Measurements from ENCODE around the gene ALKBH2.
"Not testable (repeated sequence)": the region's sequence is repeated elsewhere in the genome, so short reads cannot be mapped to it uniquely, and the experiment has no call there.

Gene ALKBH2

GRCh38 chr12:109065154-109065852 lies 28.0 kb downstream of the ALKBH2 start:
- DNase-seq, result no peak

- no peak for DNase-seq
Observed at GRCh38 chr12:109064143-109064542, 29.1 kb downstream of the ALKBH2 start.

- DNase-seq, result no peak
Observed at GRCh38 chr12:109058773-109059172, 34.5 kb downstream of the ALKBH2 start.

GRCh38 chr12:109057376-109057775 lies 35.9 kb downstream of the ALKBH2 start:
- no peak for DNase-seq

DNA sequence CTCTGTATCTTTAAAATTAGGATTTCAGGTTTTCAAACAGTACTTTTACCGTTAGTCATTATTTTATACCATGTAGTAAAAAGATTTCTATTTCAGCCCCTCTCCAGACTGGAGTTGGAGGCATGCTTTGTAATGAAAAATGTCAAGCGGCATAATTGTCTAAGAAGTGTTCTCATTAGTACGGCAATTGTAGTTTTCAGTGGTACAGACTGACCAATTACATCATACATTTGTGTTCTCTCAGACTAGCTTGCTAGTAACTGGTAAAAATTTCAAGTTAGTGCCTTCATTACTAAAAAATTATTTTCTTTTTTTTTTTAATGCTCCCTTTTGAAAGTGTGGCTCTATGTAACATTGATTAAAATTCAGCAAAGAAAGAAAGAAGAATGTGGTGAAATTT lies 36.4 kb downstream of the ALKBH2 start:
- DNase-seq, result no peak

DNA sequence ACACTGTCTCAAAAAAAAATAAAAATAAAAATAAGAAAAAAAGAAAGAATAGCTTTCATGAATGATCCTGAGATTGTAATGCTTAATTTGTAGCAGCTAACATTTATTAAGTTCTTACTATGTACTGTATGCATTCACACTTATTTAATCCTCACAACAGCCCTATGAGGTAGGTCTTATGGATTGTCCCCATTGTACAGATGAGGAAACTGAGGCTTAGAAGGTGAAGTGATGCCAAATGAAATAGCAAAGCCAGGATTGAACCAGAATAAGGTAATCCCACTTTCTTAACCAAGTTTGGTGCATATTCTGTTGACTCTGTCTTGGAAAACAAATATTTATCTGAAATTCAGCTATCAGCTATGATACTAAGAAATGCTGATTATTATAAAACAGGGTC lies 38.8 kb downstream of the ALKBH2 start:
- DNase-seq, result no peak

DNA sequence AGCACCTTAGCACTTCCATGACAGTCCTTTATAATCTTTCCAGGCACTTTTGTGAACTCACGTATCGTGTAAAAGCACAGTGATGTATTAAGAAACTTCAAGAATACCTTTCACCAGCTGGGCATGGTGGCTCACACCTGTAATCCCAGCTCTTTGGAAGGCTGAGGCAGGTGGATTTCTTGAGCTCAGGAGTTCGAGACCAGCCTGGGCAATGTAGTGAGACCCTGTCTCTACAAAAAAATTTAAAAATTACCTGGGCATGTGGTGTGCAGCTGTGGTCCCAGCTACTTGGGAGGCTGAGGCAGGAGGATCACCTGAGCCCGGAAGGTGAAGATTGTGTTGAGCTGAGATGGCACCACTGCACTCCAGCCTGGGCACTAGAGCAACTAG lies 39.2 kb downstream of the ALKBH2 start:
- DNase-seq, result not testable (repeated sequence)

GRCh38 chr12:109053382-109054123 lies 39.7 kb downstream of the ALKBH2 start:
- DNase-seq, result peak in 1 of 2 experiments; percentile 9

GRCh38 chr12:109052414-109053323 lies 40.6 kb downstream of the ALKBH2 start, which contains the start of gene USP30:
TSS of gene USP30 (plus strand) at chr12:109052576. CDS start at chr12:109052679, 103 bp downstream.
- peak; percentile 75 to 79 for DNase-seq

GRCh38 chr12:109052097-109052413 lies 41.2 kb downstream of the ALKBH2 start:
- DNase-seq, result no peak

DNA sequence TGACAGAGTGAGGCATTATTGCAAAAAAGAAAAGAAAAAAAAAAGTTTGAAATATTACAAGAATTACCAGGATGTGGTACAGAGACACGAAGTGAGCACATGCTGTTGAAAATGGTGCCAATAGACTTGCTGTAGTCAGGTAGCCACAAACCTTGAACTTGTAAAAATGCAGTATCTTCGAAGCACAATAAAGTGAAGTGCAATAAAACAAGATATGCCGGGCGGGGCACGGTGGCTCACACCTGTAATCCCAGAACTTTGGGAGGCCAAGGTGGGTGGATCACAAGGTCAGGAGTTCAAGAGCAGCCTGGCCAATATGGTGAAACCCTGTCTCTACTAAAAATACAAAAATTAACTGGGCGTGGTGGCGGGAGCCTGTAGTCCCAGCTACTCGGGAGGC lies 43.5 kb downstream of the ALKBH2 start:
- not testable (repeated sequence) for DNase-seq

DNA sequence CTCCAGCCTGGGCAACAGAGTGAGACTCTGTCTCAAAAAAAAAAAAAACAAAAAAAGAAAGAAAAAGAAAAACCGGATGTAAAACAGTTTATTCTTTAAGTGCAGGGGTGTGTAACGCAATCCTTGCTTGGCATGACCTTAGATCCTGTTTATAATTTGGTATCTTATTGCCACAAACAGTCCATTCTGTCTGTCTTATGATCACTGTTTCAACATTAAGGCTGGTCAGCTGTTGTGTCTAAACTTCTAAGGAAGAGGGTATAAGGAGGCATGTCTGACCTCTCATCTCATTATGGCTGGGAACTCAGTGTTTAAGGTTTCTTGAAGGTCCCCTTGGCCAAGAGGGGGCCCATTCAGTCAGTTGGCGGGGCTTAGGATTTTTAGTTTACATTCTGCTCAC lies 44.6 kb downstream of the ALKBH2 start:
- not testable (repeated sequence) for DNase-seq

DNA sequence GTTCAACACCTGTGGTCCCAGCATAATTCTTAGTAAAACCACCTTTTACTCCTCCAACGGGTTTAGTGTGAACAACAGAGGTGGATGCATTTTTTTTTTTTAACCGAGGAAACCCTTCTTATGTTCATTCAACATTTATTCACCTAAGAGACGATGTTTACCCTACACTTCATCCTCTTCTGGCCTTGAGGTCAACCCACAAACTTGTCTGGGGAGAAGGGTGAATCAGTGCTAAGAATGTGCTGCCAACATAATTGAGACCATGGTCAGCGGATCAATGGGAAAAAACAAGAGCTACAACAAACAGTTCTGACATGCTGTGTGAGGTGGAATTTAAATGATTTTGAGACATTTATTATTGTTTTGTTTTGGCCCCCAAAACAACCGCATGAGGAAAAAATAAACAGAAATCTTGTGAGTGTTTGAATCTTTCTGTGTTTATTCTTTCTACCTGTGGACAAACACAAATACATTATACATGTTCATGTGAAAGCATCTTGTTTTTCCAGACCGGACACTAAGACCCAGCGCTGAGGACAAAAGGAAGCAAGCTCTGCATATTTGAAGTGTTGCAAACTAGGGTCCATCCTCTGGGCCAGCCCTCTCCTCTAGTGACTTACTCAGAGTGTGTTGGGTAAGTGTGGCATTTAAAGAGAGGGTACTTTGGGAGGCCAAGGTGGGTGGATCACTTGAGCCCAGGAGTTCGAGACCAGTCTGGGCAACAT lies 46.0 kb downstream of the ALKBH2 start:
- no peak for DNase-seq

GRCh38 chr12:109044241-109044640 lies 49.0 kb downstream of the ALKBH2 start:
- DNase-seq, result no peak
